ENCODE measurements around the gene COPS7B.

Gene COPS7B

DNA sequence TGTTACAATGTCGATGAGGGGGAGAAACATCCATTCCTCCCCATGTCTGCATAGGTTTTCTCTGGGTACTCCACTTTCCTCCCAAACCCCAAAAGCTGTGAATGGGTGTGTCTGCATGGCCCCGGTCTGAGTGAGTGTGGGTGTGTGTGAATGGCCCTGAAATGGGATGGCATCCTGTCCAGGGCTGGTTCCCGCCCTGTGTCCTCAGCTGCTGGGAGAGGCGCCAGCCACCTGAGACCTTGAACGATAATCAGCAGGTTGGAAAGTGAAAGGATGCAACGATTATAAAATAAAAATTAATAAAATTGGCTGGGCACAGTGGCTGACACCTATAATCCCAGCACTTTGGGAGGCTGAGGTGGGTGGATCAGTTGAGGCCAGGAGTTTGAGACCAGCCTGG lies 70.7 kb downstream of the COPS7B start:
- H3K36me3 ChIP-seq (ENCODE audit: control insufficient read depth in 2 of 2, insufficient read depth in 1 of 2, low read length in 2 of 2) = no peaks in the 10 kb centered on the region
- TF ChIP-seq ZNF350 (tag by site-specific recombination; IDR thresholded peaks at IDR 0.05) (no peak), REPIN1 (tag by site-specific recombination; IDR thresholded peaks at IDR 0.05; ENCODE audit: low read depth) (no peak), ZNF785 (tag by site-specific recombination; IDR thresholded peaks at IDR 0.05) (no peak)
- TF ChIP-seq, protein P1, sequence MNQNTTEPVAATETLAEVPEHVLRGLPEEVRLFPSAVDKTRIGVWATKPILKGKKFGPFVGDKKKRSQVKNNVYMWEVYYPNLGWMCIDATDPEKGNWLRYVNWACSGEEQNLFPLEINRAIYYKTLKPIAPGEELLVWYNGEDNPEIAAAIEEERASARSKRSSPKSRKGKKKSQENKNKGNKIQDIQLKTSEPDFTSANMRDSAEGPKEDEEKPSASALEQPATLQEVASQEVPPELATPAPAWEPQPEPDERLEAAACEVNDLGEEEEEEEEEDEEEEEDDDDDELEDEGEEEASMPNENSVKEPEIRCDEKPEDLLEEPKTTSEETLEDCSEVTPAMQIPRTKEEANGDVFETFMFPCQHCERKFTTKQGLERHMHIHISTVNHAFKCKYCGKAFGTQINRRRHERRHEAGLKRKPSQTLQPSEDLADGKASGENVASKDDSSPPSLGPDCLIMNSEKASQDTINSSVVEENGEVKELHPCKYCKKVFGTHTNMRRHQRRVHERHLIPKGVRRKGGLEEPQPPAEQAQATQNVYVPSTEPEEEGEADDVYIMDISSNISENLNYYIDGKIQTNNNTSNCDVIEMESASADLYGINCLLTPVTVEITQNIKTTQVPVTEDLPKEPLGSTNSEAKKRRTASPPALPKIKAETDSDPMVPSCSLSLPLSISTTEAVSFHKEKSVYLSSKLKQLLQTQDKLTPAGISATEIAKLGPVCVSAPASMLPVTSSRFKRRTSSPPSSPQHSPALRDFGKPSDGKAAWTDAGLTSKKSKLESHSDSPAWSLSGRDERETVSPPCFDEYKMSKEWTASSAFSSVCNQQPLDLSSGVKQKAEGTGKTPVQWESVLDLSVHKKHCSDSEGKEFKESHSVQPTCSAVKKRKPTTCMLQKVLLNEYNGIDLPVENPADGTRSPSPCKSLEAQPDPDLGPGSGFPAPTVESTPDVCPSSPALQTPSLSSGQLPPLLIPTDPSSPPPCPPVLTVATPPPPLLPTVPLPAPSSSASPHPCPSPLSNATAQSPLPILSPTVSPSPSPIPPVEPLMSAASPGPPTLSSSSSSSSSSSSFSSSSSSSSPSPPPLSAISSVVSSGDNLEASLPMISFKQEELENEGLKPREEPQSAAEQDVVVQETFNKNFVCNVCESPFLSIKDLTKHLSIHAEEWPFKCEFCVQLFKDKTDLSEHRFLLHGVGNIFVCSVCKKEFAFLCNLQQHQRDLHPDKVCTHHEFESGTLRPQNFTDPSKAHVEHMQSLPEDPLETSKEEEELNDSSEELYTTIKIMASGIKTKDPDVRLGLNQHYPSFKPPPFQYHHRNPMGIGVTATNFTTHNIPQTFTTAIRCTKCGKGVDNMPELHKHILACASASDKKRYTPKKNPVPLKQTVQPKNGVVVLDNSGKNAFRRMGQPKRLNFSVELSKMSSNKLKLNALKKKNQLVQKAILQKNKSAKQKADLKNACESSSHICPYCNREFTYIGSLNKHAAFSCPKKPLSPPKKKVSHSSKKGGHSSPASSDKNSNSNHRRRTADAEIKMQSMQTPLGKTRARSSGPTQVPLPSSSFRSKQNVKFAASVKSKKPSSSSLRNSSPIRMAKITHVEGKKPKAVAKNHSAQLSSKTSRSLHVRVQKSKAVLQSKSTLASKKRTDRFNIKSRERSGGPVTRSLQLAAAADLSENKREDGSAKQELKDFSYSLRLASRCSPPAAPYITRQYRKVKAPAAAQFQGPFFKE (tag by site-specific recombination; IDR thresholded peaks at IDR 0.05; ENCODE audit: borderline replicate concordance) = no peak
- ChIA-PET POLR2A (interaction anchor here (0.6 kb wide), 1 partner anchor 50 kb away, joined by 3 read pairs; no protein-coding TSS in a partner anchor), CTCF (interaction anchor here (1.8 kb wide), 1 partner anchor 44 kb away, joined by 6 read pairs; no protein-coding TSS in a partner anchor)
- no peak overlapping the region for H3K4me3 ChIP-seq (ENCODE audit: low read depth, low read length)
- H3K4me1 ChIP-seq (ENCODE audit: control insufficient read depth, insufficient read depth, low read length) = no peaks in the 10 kb centered on the region
- no peaks in the 10 kb centered on the region for H3K9me3 ChIP-seq (ENCODE audit: control insufficient read depth, insufficient read depth, low read depth, low read length)
- no peak overlapping the region for H3K27ac ChIP-seq (ENCODE audit: extremely low read depth, low read depth, low read length)

All from HEK293 (cell line).